Colonic mucosa (tissue), 4 donors: ENCODE measurements around the gene USP32. TPM values are rescaled to one million over a fixed set of nuclear protein-coding genes. Genes with fewer than 3 reads are reported as not detected.

ENCODE experiments used
- DNase-seq: peaks from one replicate; pipeline ENCODE4 v3.0.0-alpha.2; 2020
- H3K27ac ChIP-seq: fragments of 200-600 bp; one replicate; pipeline ENCODE4 v1.8.0; 2021
- H3K27me3 ChIP-seq: fragments of 200-600 bp; one replicate; pipeline ENCODE4 v1.8.0; 2021
- H3K36me3 ChIP-seq: fragments of 200-600 bp; one replicate; pipeline ENCODE4 v1.8.0; 2021
- H3K4me1 ChIP-seq: fragments of 200-600 bp; one replicate; pipeline ENCODE4 v1.8.0; 2021; ENCODE audit warnings: mild to moderate bottlenecking
- H3K4me3 ChIP-seq: fragments of 200-600 bp; one replicate; pipeline ENCODE4 v1.8.0; 2021
- H3K9ac ChIP-seq, 2 donors: one replicate each; pipeline ENCODE4 v1.7.0; 2013; ENCODE audit warnings: control low read depth in 2 of 2, low read depth in 2 of 2, low read length in 2 of 2
- H3K9me3 ChIP-seq: fragments of 200-600 bp; one replicate; pipeline ENCODE4 v1.8.0; 2021
- intact Hi-C: fragments of 100-400 bp; cut with DNase I; formaldehyde crosslinking; loops from one replicate; pipeline ENCODE4 v1.14.1; 2022
- total RNA-seq, 2 donors: library from RNA; stranded (reverse); fragmentation: NEBNext Ultra II Directional in 1 of 2; extraction: Animal tissue kit (Norgen Biotek cat#: 25700) in 1 of 2; gene quantifications; one replicate each; pipeline ENCODE4 v1.2.1, GENCODE V29; 2021
- TF ChIP-seq, protein P1 (sequence below): fragments of 200-600 bp; IDR thresholded peaks from one replicate; pipeline ENCODE4 v1.8.0; 2022; ENCODE audit warnings: antibody characterized with exemption, mild to moderate bottlenecking
- donor health status: healthy.
- donor health status: DM: no; HTN: no; CAD: no.
- donor health status: DM: no; HTN: no; CAD: no.

The USP32 gene
- total RNA-seq, 2 donors from 2014 or later = 28.9 to 52.1 TPM

DNA sequence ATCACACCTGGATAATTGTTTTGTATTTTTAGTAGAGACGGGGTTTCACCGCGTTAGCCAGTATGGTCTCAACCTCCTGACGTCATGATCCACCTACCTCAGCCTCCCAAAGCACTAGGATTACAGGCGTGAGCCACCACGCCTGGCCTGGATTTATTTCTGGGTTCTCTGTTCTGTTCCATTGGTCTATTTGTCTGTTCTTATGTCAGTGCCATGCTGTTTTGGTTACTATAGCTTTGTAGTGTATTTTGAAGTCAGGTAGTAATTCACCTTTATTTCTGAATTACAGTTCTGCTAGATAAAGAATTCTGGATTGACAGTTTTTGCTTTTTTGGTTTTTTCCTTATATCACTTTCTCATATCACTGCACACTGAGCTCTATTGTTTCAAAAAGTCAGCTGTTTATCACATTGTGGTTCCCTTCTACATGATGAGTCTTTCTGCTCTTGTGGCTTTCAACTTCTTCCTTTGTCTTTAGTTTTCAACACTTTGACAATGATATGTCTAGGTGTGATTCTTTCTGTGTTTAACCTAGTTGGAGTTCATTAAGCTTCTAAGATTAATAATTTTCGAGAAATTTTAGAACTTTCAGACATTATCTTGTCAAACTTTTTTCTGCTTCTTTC is 144.0 kb downstream of the USP32 start:
- H3K27ac ChIP-seq = no peak overlapping the region
- H3K9me3 ChIP-seq = no peaks in the 10 kb centered on the region
- intact Hi-C loops = no loop called here

DNA sequence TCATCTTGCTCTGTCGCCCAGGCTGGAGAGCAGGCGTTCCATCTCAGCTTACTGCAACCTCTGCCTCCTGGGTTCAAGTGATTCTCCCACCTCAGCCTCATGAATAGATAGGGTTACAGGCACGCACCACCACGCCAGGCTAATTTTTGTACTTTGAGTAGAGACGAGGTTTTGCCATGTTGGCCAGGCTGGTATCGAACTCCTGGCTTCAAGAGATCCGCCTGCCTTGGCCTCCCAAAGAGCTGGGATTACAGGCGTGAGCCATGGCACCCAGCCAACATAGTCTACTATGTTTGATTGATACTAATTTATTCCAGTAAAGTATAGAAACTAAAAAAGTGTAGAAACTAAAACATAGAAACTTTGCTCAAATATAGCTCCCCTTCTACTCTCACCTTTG is 147.3 kb downstream of the USP32 start:
- no peaks in the 10 kb centered on the region for H3K4me1 ChIP-seq
- no peaks in the 10 kb centered on the region for H3K9me3 ChIP-seq
- intact Hi-C loops = no loop called here
- H3K9ac ChIP-seq = no peak overlapping the region
- H3K4me3 ChIP-seq = no peak overlapping the region
- no peaks in the 10 kb centered on the region for H3K36me3 ChIP-seq
- H3K27me3 ChIP-seq = no peaks in the 10 kb centered on the region
- no peak overlapping the region for H3K27ac ChIP-seq
- TF ChIP-seq, protein P1, sequence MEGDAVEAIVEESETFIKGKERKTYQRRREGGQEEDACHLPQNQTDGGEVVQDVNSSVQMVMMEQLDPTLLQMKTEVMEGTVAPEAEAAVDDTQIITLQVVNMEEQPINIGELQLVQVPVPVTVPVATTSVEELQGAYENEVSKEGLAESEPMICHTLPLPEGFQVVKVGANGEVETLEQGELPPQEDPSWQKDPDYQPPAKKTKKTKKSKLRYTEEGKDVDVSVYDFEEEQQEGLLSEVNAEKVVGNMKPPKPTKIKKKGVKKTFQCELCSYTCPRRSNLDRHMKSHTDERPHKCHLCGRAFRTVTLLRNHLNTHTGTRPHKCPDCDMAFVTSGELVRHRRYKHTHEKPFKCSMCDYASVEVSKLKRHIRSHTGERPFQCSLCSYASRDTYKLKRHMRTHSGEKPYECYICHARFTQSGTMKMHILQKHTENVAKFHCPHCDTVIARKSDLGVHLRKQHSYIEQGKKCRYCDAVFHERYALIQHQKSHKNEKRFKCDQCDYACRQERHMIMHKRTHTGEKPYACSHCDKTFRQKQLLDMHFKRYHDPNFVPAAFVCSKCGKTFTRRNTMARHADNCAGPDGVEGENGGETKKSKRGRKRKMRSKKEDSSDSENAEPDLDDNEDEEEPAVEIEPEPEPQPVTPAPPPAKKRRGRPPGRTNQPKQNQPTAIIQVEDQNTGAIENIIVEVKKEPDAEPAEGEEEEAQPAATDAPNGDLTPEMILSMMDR = no peak
- DNase-seq = no peak

More for the DNA sequence above, 144.0 kb downstream of the USP32 start:
- H3K4me1 ChIP-seq = no peaks in the 10 kb centered on the region
- H3K36me3 ChIP-seq = no peaks in the 10 kb centered on the region
- TF ChIP-seq, protein P1 = no peak
- H3K27me3 ChIP-seq = no peaks in the 10 kb centered on the region
- no peak overlapping the region for H3K9ac ChIP-seq
- DNase-seq = no peak
- no peak overlapping the region for H3K4me3 ChIP-seq

DNA sequence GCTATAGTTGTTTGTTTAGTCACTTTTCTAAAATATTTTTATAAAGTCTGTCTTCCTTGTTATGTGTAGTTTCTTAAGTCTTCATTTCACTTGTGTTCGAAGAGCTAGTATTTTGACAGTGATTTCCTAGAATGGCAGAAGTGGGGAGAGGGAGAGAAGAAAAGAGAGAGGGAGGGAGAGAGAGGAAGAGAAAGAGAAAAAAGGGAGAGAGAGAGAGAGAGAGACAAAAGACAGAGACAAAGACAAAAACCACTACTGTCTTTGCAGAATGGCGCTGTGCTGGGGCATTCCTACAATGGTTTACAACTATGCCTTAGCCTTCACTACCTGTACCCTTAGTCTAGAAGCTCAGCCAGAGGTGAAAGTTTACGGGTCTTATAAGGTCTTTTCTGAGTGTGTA is 151.6 kb downstream of the USP32 start:
- TF ChIP-seq, protein P1 = no peak
- H3K4me3 ChIP-seq = no peak overlapping the region
- DNase-seq = no peak
- H3K4me1 ChIP-seq = no peaks in the 10 kb centered on the region
- no peaks in the 10 kb centered on the region for H3K27me3 ChIP-seq
- intact Hi-C loops = no loop called here
- no peaks in the 10 kb centered on the region for H3K9me3 ChIP-seq
- H3K9ac ChIP-seq = no peak overlapping the region
- no peaks in the 10 kb centered on the region for H3K36me3 ChIP-seq
- H3K27ac ChIP-seq = no peak overlapping the region

DNA sequence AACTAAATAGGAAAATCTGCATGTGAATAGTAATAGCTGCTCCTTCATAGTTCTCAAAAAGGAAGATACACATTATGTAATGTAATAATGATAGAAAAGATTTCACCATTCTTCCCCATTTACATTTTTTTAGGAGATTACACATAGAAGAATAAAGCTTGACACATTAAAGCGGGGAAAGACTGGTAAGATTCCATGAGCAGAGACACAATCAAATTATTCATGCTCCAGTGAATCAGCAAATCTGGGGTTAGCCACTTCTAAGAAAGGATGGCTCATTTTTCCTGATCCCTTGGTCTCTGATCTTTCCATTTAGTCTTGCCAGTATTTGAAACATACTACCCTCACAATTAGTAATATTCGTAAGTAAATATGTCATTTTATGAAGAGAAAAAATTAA is 160.2 kb downstream of the USP32 start:
- TF ChIP-seq, protein P1 = no peak
- no peaks in the 10 kb centered on the region for H3K36me3 ChIP-seq
- H3K9me3 ChIP-seq = no peaks in the 10 kb centered on the region
- H3K4me1 ChIP-seq = no peaks in the 10 kb centered on the region
- no peak overlapping the region for H3K9ac ChIP-seq
- no peak for DNase-seq
- H3K27me3 ChIP-seq = no peaks in the 10 kb centered on the region
- intact Hi-C loops = loop anchor here (5.0 kb wide), 1 partner anchor 201 kb away; no protein-coding TSS in a partner anchor
- H3K27ac ChIP-seq = no peak overlapping the region
- H3K4me3 ChIP-seq = no peak overlapping the region

DNA sequence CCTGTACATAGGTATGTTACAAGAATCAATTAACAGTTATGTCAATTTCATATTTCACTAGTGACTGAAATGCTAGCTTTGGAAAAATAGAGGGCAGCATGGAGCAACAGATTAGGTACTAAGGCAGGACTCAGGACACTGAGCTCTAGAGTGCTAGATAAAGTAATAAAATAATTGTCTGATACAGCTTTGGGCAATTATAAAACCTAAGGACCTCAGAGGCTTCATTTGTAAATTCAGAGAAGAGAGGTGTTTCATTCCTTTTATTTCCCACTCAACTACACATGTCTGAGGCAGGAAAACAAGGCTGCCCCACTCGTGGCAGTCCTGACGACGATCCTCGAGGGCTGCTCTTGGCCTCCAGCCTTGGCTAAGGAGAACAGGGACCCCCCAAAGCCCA is 160.7 kb downstream of the USP32 start:
- no peaks in the 10 kb centered on the region for H3K9me3 ChIP-seq
- no peak overlapping the region for H3K4me3 ChIP-seq
- H3K4me1 ChIP-seq = no peaks in the 10 kb centered on the region
- no peaks in the 10 kb centered on the region for H3K36me3 ChIP-seq
- H3K27ac ChIP-seq = no peak overlapping the region
- TF ChIP-seq, protein P1 = peak; percentile 46
- DNase-seq = no peak
- intact Hi-C loops = loop anchor here (5.0 kb wide), 1 partner anchor 201 kb away; no protein-coding TSS in a partner anchor
- no peaks in the 10 kb centered on the region for H3K27me3 ChIP-seq
- no peak overlapping the region for H3K9ac ChIP-seq
